GM18858 (cell line): ENCODE measurements around the gene XIAP.
"Not testable (repeated sequence)": the region's sequence is repeated elsewhere in the genome, so short reads cannot be mapped to it uniquely, and the experiment has no call there.

Experiments used
- ATAC-seq: cut with Tn5 transposase; IDR thresholded peaks from one replicate; pipeline ENCODE4 v1.9.1; 2021; ENCODE audit not compliant: unreplicated experiment

Gene XIAP

GRCh38 chrX:123873956-123874355 is 14.1 kb downstream of the XIAP start:
- ATAC-seq, result no peak

GRCh38 chrX:123876177-123876576 is 16.3 kb downstream of the XIAP start:
- ATAC-seq, result no peak

GRCh38 chrX:123876844-123877243 is 17.0 kb downstream of the XIAP start:
- no peak for ATAC-seq

- peak; percentile 84 for ATAC-seq
Measured at GRCh38 chrX:123878252-123878721, 18.4 kb downstream of the XIAP start.

- ATAC-seq, result no peak
Measured at GRCh38 chrX:123881330-123881729, 21.5 kb downstream of the XIAP start.

- no peak for ATAC-seq
Measured at GRCh38 chrX:123882391-123882790, 22.5 kb downstream of the XIAP start.

- ATAC-seq, result no peak
Measured at GRCh38 chrX:123884809-123885408, 25.1 kb downstream of the XIAP start.

GRCh38 chrX:123899701-123900100 is 39.8 kb downstream of the XIAP start:
- ATAC-seq, result no peak

GRCh38 chrX:123903261-123903660 is 43.4 kb downstream of the XIAP start:
- not testable (repeated sequence) for ATAC-seq

- no peak for ATAC-seq
Measured at GRCh38 chrX:123905332-123905731, 45.5 kb downstream of the XIAP start.

- ATAC-seq, result no peak
Measured at GRCh38 chrX:123906557-123907316, 46.9 kb downstream of the XIAP start.

GRCh38 chrX:123909523-123909922 is 49.7 kb downstream of the XIAP start:
- ATAC-seq, result no peak

GRCh38 chrX:123917069-123917468 is 57.2 kb downstream of the XIAP start:
- no peak for ATAC-seq

GRCh38 chrX:123918106-123918721 is 58.4 kb downstream of the XIAP start:
- no peak for ATAC-seq

- no peak for ATAC-seq
Measured at GRCh38 chrX:123920105-123920785, 60.4 kb downstream of the XIAP start.

- ATAC-seq, result no peak
Measured at GRCh38 chrX:123923211-123923610, 63.4 kb downstream of the XIAP start.

GRCh38 chrX:123924186-123924585 is 64.3 kb downstream of the XIAP start:
- no peak for ATAC-seq

GRCh38 chrX:123927845-123928244 is 68.0 kb downstream of the XIAP start:
- ATAC-seq, result no peak

- not testable (repeated sequence) for ATAC-seq
Measured at GRCh38 chrX:123932055-123932454, 72.2 kb downstream of the XIAP start.

- ATAC-seq, result no peak
Measured at GRCh38 chrX:123943074-123943473, 83.2 kb downstream of the XIAP start.

- ATAC-seq, result no peak
Measured at GRCh38 chrX:123943488-123943887, 83.6 kb downstream of the XIAP start.

GRCh38 chrX:123949846-123950245 is 90.0 kb downstream of the XIAP start:
- ATAC-seq, result no peak
